Measurements from ENCODE around the gene PARPBP. TPM values are rescaled to one million over a fixed set of nuclear protein-coding genes. Genes with fewer than 3 reads are reported as not detected.

The PARPBP gene
- polyA plus RNA-seq, 3 donors: 0.68 to 1.8 (median 1.6) TPM

- Histone ChIP-seq H3K4me3 (replicated peaks in 1 of 3; ENCODE audit: low read depth in 2 of 3, low read length in 3 of 3) (no peak overlapping the region), H2AFZ (ENCODE audit: insufficient read depth, low read depth, low read length, poor library complexity, severe bottlenecking) (no peak overlapping the region), H3K4me1 (ENCODE audit: control insufficient read depth in 1 of 2, insufficient read depth in 2 of 2, low read length in 2 of 2) (peaks cover 4% of the 10 kb centered on the region in 2 donors), H3K9me3 (replicated peaks in 1 of 2; ENCODE audit: control insufficient read depth in 1 of 2, insufficient read depth in 1 of 2, low read length in 2 of 2) (no peaks in the 10 kb centered on the region), H3K79me2 (ENCODE audit: insufficient read depth, low read length) (peaks cover 5% of the 10 kb centered on the region), H3K4me2 (replicated peaks; ENCODE audit: extremely low read depth, low read length, poor library complexity, severe bottlenecking) (no peak overlapping the region), H3K27ac (ENCODE audit: low read depth in 1 of 2, low read length in 2 of 2) (no peak overlapping the region), H3K9ac (ENCODE audit: insufficient read depth, low read length, poor library complexity, severe bottlenecking) (no peak overlapping the region), H3K36me3 (replicated peaks in 1 of 2; ENCODE audit: control insufficient read depth in 1 of 2, insufficient read depth in 2 of 2, low read length in 2 of 2) (peaks cover 37 to 73% of the 10 kb centered on the region in 2 donors), H4K20me1 (ENCODE audit: insufficient read depth, low read length) (no peaks in the 10 kb centered on the region), H3K27me3 (ENCODE audit: control insufficient read depth in 2 of 2, insufficient read depth in 2 of 2, low read length in 2 of 2) (no peaks in the 10 kb centered on the region)
- no CpG with 5 or more reads among the region's 2 CpGs for WGBS (ENCODE audit: insufficient coverage)
- peaks cover 44 to 48% of the 10 kb centered on the region in 2 donors for H3K36me3 Mint-ChIP-seq
- H3K4me3 Mint-ChIP-seq: no peak overlapping the region
- peaks cover 3% of the 10 kb centered on the region for H3K4me1 Mint-ChIP-seq
- no peak for TF ChIP-seq CTCF (IDR thresholded peaks at IDR 0.05)
- no peaks in the 10 kb centered on the region for H3K9me3 Mint-ChIP-seq
- DNase-seq: no peak
- intact Hi-C loops (cut with micrococcal nuclease): no loop called here
- peaks cover 0 to 1% (median 0%) of the 10 kb centered on the region in 3 donors for H3K27me3 Mint-ChIP-seq (ENCODE audit: low read depth in 3 of 3)
- no peak overlapping the region for H3K27ac Mint-ChIP-seq
Observed at GRCh38 chr12:102114212-102114611, 5.8 kb upstream of the PARPBP start.

GRCh38 chr12:102116392-102116791 lies 3.6 kb upstream of the PARPBP start:
- 100% methylated on average over 3 of the region's 7 CpGs for WGBS (ENCODE audit: insufficient coverage)

More at GRCh38 chr12:102116392-102116791, 3.6 kb upstream of the PARPBP start:
- no peak overlapping the region for H3K27ac ChIP-seq (ENCODE audit: low read depth in 1 of 2, low read length in 2 of 2)
- no peak for TF ChIP-seq CTCF (IDR thresholded peaks at IDR 0.05)
- peaks cover 19 to 53% of the 10 kb centered on the region in 2 donors for H3K36me3 ChIP-seq (replicated peaks in 1 of 2; ENCODE audit: control insufficient read depth in 1 of 2, insufficient read depth in 2 of 2, low read length in 2 of 2)
- peaks cover 14% of the 10 kb centered on the region for H3K4me1 Mint-ChIP-seq
- H3K79me2 ChIP-seq (ENCODE audit: insufficient read depth, low read length): peaks cover 22% of the 10 kb centered on the region
- no peaks in the 10 kb centered on the region for H3K27me3 ChIP-seq (ENCODE audit: control insufficient read depth in 2 of 2, insufficient read depth in 2 of 2, low read length in 2 of 2)
- no peak for DNase-seq
- no peak overlapping the region for H3K4me2 ChIP-seq (replicated peaks; ENCODE audit: extremely low read depth, low read length, poor library complexity, severe bottlenecking)
- no peaks in the 10 kb centered on the region for H3K9me3 Mint-ChIP-seq
- H3K9ac ChIP-seq (ENCODE audit: insufficient read depth, low read length, poor library complexity, severe bottlenecking): no peak overlapping the region
- H3K27me3 Mint-ChIP-seq (ENCODE audit: low read depth in 3 of 3): no peaks in the 10 kb centered on the region
- H3K36me3 Mint-ChIP-seq: peaks cover 23 to 29% of the 10 kb centered on the region in 2 donors
- H3K4me1 ChIP-seq (ENCODE audit: control insufficient read depth in 1 of 2, insufficient read depth in 2 of 2, low read length in 2 of 2): peaks cover 18 to 20% of the 10 kb centered on the region in 2 donors
- no peak overlapping the region for H2AFZ ChIP-seq (ENCODE audit: insufficient read depth, low read depth, low read length, poor library complexity, severe bottlenecking)
- no peaks in the 10 kb centered on the region for H3K9me3 ChIP-seq (replicated peaks in 1 of 2; ENCODE audit: control insufficient read depth in 1 of 2, insufficient read depth in 1 of 2, low read length in 2 of 2)
- H3K27ac Mint-ChIP-seq: no peak overlapping the region
- H3K4me3 Mint-ChIP-seq: no peak overlapping the region
- H3K4me3 ChIP-seq (replicated peaks in 1 of 3; ENCODE audit: low read depth in 2 of 3, low read length in 3 of 3): no peak overlapping the region
- intact Hi-C loops (cut with micrococcal nuclease): loop anchor here in 1 of 2 donors (5.0 kb wide), 1 partner anchor 54 kb away; the partner anchor contains the start of gene WASHC3
- H4K20me1 ChIP-seq (ENCODE audit: insufficient read depth, low read length): no peaks in the 10 kb centered on the region
